H1 (cell line): ENCODE results near the gene ARHGAP32. TPM values are rescaled to one million over a fixed set of nuclear protein-coding genes. Genes with fewer than 3 reads are reported as not detected.

Experiments used
- ASH2L ChIP-seq: fragments of 200-600, 300-600 bp; sonication (generic); IDR thresholded peaks from one replicate; pipeline ENCODE4 v1.7.1; 2017; ENCODE audit warnings: low read length
- BRCA1 ChIP-seq: IDR thresholded peaks from 2 replicates; pipeline ENCODE4 v1.6.1; 2012; ENCODE audit warnings: low read depth, low read length, improper control_type of control experiment
- CBX8 ChIP-seq: fragments of 300-800, 300-1000 bp; sonication (generic); IDR thresholded peaks from 2 replicates; pipeline ENCODE4 v1.7.1; 2016; ENCODE audit warnings: low read depth, low read length, borderline replicate concordance
- CREB1 ChIP-seq: IDR thresholded peaks from 2 replicates; pipeline ENCODE4 v1.6.1; 2012; ENCODE audit warnings: inconsistent platforms
- GTF2F1 ChIP-seq: IDR thresholded peaks from 2 replicates; pipeline ENCODE4 v1.6.1; 2012; ENCODE audit warnings: low read depth, low read length, improper control_type of control experiment, borderline replicate concordance
- JUND ChIP-seq: IDR thresholded peaks from 2 replicates; pipeline ENCODE4 v1.6.1; 2011; ENCODE audit warnings: mild to moderate bottlenecking, improper control_type of control experiment, low read length
- KDM4A ChIP-seq: IDR thresholded peaks from one replicate; pipeline ENCODE4 v1.7.1; 2012; ENCODE audit warnings: low read depth, mild to moderate bottlenecking, moderate library complexity, low read length, inconsistent platforms; ENCODE audit not compliant: severe bottlenecking
- RFX5 ChIP-seq: IDR thresholded peaks from 2 replicates; pipeline ENCODE4 v1.6.1; 2011; ENCODE audit warnings: low read depth, low read length, improper control_type of control experiment, borderline replicate concordance
- TAF1 ChIP-seq: IDR thresholded peaks from 2 replicates; pipeline ENCODE4 v1.6.1; 2011; ENCODE audit warnings: mild to moderate bottlenecking, low read depth, low read length
- TBP ChIP-seq: IDR thresholded peaks from 2 replicates; pipeline ENCODE4 v1.6.1; 2011; ENCODE audit warnings: low read depth, low read length, improper control_type of control experiment
- polyA plus RNA-seq, 7 experiments: library from polyadenylated mRNA; depleted of rRNA in 3 of 7; stranded (reverse) in 5 of 7; unstranded in 2 of 7; fragments of >200 nt in 5 of 7; fragments of 200-250 nt in 2 of 7; gene quantifications; 1 replicate in 5 of 7; 2 replicates in 1 of 7; 4 replicates in 1 of 7; pipeline versions ENCODE4 v1.2.1 to v1.2.3, GENCODE V29; 2011 to 2013; ENCODE audit warnings: missing spikeins in 2 of 7, mixed read lengths in 2 of 7
- total RNA-seq: library from RNA; stranded (reverse); fragmentation: NEBNext Ultra II Directional; extraction: Animal tissue kit (Norgen Biotek cat#: 25700); gene quantifications from 2 replicates; pipeline ENCODE4 v1.2.1, GENCODE V29; 2021
- TF ChIP-seq, protein P1 (sequence below): fragments of 300-600 bp; sonication (generic); IDR thresholded peaks from 2 replicates; pipeline ENCODE4 v1.7.1; 2012; ENCODE audit warnings: low read length, moderate library complexity, mild to moderate bottlenecking, inconsistent platforms; ENCODE audit not compliant: insufficient replicate concordance

The ARHGAP32 gene
- total and polyA plus RNA-seq, 2 of the 8 experiments (the other 6 are each of a cell fraction or from before 2014, with no cell fraction given) = 13.7 to 30.0 TPM

GRCh38 chr11:128924104-128924503 is 268.0 kb downstream of the ARHGAP32 start (continued):
- TF ChIP-seq, protein P1, sequence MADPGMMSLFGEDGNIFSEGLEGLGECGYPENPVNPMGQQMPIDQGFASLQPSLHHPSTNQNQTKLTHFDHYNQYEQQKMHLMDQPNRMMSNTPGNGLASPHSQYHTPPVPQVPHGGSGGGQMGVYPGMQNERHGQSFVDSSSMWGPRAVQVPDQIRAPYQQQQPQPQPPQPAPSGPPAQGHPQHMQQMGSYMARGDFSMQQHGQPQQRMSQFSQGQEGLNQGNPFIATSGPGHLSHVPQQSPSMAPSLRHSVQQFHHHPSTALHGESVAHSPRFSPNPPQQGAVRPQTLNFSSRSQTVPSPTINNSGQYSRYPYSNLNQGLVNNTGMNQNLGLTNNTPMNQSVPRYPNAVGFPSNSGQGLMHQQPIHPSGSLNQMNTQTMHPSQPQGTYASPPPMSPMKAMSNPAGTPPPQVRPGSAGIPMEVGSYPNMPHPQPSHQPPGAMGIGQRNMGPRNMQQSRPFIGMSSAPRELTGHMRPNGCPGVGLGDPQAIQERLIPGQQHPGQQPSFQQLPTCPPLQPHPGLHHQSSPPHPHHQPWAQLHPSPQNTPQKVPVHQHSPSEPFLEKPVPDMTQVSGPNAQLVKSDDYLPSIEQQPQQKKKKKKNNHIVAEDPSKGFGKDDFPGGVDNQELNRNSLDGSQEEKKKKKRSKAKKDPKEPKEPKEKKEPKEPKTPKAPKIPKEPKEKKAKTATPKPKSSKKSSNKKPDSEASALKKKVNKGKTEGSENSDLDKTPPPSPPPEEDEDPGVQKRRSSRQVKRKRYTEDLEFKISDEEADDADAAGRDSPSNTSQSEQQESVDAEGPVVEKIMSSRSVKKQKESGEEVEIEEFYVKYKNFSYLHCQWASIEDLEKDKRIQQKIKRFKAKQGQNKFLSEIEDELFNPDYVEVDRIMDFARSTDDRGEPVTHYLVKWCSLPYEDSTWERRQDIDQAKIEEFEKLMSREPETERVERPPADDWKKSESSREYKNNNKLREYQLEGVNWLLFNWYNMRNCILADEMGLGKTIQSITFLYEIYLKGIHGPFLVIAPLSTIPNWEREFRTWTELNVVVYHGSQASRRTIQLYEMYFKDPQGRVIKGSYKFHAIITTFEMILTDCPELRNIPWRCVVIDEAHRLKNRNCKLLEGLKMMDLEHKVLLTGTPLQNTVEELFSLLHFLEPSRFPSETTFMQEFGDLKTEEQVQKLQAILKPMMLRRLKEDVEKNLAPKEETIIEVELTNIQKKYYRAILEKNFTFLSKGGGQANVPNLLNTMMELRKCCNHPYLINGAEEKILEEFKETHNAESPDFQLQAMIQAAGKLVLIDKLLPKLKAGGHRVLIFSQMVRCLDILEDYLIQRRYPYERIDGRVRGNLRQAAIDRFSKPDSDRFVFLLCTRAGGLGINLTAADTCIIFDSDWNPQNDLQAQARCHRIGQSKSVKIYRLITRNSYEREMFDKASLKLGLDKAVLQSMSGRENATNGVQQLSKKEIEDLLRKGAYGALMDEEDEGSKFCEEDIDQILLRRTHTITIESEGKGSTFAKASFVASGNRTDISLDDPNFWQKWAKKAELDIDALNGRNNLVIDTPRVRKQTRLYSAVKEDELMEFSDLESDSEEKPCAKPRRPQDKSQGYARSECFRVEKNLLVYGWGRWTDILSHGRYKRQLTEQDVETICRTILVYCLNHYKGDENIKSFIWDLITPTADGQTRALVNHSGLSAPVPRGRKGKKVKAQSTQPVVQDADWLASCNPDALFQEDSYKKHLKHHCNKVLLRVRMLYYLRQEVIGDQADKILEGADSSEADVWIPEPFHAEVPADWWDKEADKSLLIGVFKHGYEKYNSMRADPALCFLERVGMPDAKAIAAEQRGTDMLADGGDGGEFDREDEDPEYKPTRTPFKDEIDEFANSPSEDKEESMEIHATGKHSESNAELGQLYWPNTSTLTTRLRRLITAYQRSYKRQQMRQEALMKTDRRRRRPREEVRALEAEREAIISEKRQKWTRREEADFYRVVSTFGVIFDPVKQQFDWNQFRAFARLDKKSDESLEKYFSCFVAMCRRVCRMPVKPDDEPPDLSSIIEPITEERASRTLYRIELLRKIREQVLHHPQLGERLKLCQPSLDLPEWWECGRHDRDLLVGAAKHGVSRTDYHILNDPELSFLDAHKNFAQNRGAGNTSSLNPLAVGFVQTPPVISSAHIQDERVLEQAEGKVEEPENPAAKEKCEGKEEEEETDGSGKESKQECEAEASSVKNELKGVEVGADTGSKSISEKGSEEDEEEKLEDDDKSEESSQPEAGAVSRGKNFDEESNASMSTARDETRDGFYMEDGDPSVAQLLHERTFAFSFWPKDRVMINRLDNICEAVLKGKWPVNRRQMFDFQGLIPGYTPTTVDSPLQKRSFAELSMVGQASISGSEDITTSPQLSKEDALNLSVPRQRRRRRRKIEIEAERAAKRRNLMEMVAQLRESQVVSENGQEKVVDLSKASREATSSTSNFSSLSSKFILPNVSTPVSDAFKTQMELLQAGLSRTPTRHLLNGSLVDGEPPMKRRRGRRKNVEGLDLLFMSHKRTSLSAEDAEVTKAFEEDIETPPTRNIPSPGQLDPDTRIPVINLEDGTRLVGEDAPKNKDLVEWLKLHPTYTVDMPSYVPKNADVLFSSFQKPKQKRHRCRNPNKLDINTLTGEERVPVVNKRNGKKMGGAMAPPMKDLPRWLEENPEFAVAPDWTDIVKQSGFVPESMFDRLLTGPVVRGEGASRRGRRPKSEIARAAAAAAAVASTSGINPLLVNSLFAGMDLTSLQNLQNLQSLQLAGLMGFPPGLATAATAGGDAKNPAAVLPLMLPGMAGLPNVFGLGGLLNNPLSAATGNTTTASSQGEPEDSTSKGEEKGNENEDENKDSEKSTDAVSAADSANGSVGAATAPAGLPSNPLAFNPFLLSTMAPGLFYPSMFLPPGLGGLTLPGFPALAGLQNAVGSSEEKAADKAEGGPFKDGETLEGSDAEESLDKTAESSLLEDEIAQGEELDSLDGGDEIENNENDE = no peak
- TF ChIP-seq TAF1 (no peak), GTF2F1 (no peak), CBX8 (no peak), CREB1 (no peak), KDM4A (no peak), TBP (no peak), BRCA1 (no peak), RFX5 (no peak), JUND (no peak), ASH2L (no peak)
